ENCODE data around the gene MYOG.

The MYOG gene

GRCh38 chr1:203046984-203047630, 38.7 kb downstream of the MYOG start:
- DNase-seq (ENCODE audit: low spot score): no peak

GRCh38 chr1:203045821-203046594, 39.8 kb downstream of the MYOG start:
- DNase-seq (ENCODE audit: low spot score): no peak

GRCh38 chr1:203045336-203045735, 40.5 kb downstream of the MYOG start:
- no peak for DNase-seq (ENCODE audit: low spot score)

- no peak for DNase-seq (ENCODE audit: low spot score)
These were observed 41.1 kb downstream of the MYOG start for GRCh38 chr1:203044546-203045250.

GRCh38 chr1:203043830-203044545, 41.8 kb downstream of the MYOG start:
- DNase-seq (ENCODE audit: low spot score): no peak

GRCh38 chr1:203041351-203041932, 44.4 kb downstream of the MYOG start:
- DNase-seq (ENCODE audit: low spot score): no peak

- no peak for DNase-seq (ENCODE audit: low spot score)
These were observed 45.1 kb downstream of the MYOG start for GRCh38 chr1:203040513-203041275.

GRCh38 chr1:203039609-203040512, 46.0 kb downstream of the MYOG start:
- no peak for DNase-seq (ENCODE audit: low spot score)

GRCh38 chr1:203038891-203039608, 46.8 kb downstream of the MYOG start:
- DNase-seq (ENCODE audit: low spot score): peak; percentile 78

GRCh38 chr1:203038217-203038741, 47.5 kb downstream of the MYOG start:
- DNase-seq (ENCODE audit: low spot score): no peak

GRCh38 chr1:203037509-203038190, 48.2 kb downstream of the MYOG start:
- peak; percentile 80 for DNase-seq (ENCODE audit: low spot score)

- DNase-seq (ENCODE audit: low spot score): no peak
These were observed 49.3 kb downstream of the MYOG start for GRCh38 chr1:203036537-203036936.

- no peak for DNase-seq (ENCODE audit: low spot score)
These were observed 49.7 kb downstream of the MYOG start for GRCh38 chr1:203036135-203036534.

GRCh38 chr1:203035111-203036000, 50.5 kb downstream of the MYOG start:
- DNase-seq (ENCODE audit: low spot score): no peak

- DNase-seq (ENCODE audit: low spot score): no peak
These were observed 51.2 kb downstream of the MYOG start for GRCh38 chr1:203034422-203035110.

GRCh38 chr1:203033917-203034316, 51.9 kb downstream of the MYOG start:
- no peak for DNase-seq (ENCODE audit: low spot score)

GRCh38 chr1:203033287-203033686, 52.5 kb downstream of the MYOG start:
- no peak for DNase-seq (ENCODE audit: low spot score)
